ENCODE measurements around the gene CRY1. TPM values are rescaled to one million over a fixed set of nuclear protein-coding genes. Genes with fewer than 3 reads are reported as not detected.

Gene CRY1
- total RNA-seq, 3 donors from 2014 or later (not counting 1 experiment from before 2014, with no cell fraction given) = 71.1 to 124 (median 115) TPM

DNA sequence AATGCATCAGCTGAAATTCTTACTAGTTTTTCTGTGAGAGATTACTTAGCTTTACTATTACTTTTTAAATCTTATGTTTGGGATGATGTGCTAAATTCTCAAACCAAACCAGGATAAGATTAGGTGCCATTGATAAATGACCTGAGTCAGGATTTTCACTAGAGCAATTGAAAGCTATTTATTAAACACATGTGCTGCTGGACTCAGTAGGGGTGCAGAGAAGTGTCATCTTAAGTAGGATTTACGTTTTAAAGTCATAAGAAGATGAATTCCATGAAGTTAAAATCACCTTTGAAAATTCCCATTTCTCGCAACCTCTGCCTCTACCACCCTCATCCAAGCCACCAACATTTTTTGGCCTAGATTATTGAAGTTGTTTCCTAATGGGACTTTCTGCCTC, 128.8 kb downstream of the CRY1 start:
- no peak for DNase-seq
- no peak overlapping the region for H3K4me3 Mint-ChIP-seq
- peaks cover 20% of the 10 kb centered on the region for H3K36me3 Mint-ChIP-seq
- Histone ChIP-seq H3K4me3 (ENCODE audit: low read length) (no peak overlapping the region), H3K36me3 (ENCODE audit: control insufficient read depth, insufficient read depth, low read length) (peaks cover 16% of the 10 kb centered on the region), H3K9me3 (ENCODE audit: control insufficient read depth, insufficient read depth, low read length) (no peaks in the 10 kb centered on the region), H3K4me1 (ENCODE audit: control insufficient read depth, insufficient read depth, low read length) (no peaks in the 10 kb centered on the region), H3K27ac (ENCODE audit: low read length) (no peak overlapping the region), H3K27me3 (ENCODE audit: control insufficient read depth, insufficient read depth, low read length) (no peaks in the 10 kb centered on the region)
- 100% methylated on average over 1 of the region's 2 CpGs for WGBS (ENCODE audit: insufficient coverage)
- TF ChIP-seq, protein P1, sequence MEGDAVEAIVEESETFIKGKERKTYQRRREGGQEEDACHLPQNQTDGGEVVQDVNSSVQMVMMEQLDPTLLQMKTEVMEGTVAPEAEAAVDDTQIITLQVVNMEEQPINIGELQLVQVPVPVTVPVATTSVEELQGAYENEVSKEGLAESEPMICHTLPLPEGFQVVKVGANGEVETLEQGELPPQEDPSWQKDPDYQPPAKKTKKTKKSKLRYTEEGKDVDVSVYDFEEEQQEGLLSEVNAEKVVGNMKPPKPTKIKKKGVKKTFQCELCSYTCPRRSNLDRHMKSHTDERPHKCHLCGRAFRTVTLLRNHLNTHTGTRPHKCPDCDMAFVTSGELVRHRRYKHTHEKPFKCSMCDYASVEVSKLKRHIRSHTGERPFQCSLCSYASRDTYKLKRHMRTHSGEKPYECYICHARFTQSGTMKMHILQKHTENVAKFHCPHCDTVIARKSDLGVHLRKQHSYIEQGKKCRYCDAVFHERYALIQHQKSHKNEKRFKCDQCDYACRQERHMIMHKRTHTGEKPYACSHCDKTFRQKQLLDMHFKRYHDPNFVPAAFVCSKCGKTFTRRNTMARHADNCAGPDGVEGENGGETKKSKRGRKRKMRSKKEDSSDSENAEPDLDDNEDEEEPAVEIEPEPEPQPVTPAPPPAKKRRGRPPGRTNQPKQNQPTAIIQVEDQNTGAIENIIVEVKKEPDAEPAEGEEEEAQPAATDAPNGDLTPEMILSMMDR (IDR thresholded peaks at IDR 0.05) = no peak
- intact Hi-C loops (cut with micrococcal nuclease) = no loop called here
- H3K27ac Mint-ChIP-seq = no peak overlapping the region
- ATAC-seq = no peak
- no peaks in the 10 kb centered on the region for H3K27me3 Mint-ChIP-seq (ENCODE audit: low read depth in 2 of 2)
- H3K4me1 Mint-ChIP-seq = peaks cover 11 to 18% of the 10 kb centered on the region in 2 donors
- H3K9me3 Mint-ChIP-seq = no peaks in the 10 kb centered on the region

DNA sequence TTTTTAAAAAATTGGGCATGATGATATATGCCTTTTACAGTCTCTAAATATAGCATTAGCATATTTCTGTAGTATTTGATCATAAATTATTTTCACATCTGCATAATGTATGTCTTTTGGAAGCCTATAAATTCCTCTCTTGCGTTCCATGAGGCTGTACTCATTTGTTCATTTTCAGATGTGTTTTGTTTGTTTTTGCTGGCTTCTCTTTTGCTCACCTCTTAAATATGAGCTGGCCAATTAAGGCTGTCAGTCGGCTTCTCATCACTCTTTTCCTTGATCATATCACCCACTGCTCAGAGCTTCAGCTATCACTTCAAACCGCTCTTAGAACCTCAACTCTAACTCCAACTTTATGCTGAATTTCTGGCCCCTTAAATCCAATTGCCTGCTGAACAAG, 131.1 kb downstream of the CRY1 start:
- TF ChIP-seq, protein P1 (IDR thresholded peaks at IDR 0.05) = no peak
- no peak overlapping the region for H3K27ac ChIP-seq (ENCODE audit: low read length)
- 88% methylated on average over 3 of the region's 3 CpGs for WGBS (ENCODE audit: insufficient coverage)
- DNase-seq (no peak), ATAC-seq (no peak)
- no peaks in the 10 kb centered on the region for H3K27me3 Mint-ChIP-seq (ENCODE audit: low read depth in 2 of 2)
- peaks cover 19 to 26% of the 10 kb centered on the region in 2 donors for H3K4me1 Mint-ChIP-seq
- H3K4me1 ChIP-seq (ENCODE audit: control insufficient read depth, insufficient read depth, low read length) = no peaks in the 10 kb centered on the region
- H3K36me3 Mint-ChIP-seq = peaks cover 12% of the 10 kb centered on the region
- H3K9me3 Mint-ChIP-seq = no peaks in the 10 kb centered on the region
- no peak overlapping the region for H3K4me3 Mint-ChIP-seq
- intact Hi-C loops (cut with micrococcal nuclease) = no loop called here
- H3K27me3 ChIP-seq (ENCODE audit: control insufficient read depth, insufficient read depth, low read length) = no peaks in the 10 kb centered on the region
- no peak overlapping the region for H3K4me3 ChIP-seq (ENCODE audit: low read length)
- H3K27ac Mint-ChIP-seq = no peak overlapping the region
- no peaks in the 10 kb centered on the region for H3K9me3 ChIP-seq (ENCODE audit: control insufficient read depth, insufficient read depth, low read length)
- H3K36me3 ChIP-seq (ENCODE audit: control insufficient read depth, insufficient read depth, low read length) = peaks cover 5% of the 10 kb centered on the region

DNA sequence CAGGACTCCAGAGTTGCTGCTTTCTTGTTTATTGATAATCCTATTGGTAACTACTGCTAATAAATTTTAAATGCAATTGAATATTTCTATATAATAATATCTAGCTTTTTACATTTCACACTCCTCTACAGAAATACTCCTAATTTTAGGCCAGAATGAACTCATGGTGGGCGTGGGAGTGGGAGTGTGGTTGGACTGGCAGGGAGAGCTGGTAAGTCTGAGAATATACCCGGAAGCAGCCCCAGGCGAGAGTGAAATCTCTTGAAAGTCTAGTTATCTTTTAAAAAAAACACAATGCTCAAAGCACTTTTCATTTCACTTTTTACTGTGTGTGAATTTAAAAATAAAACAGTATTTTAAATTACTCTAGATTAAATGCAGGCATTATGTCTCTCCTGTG, 132.9 kb downstream of the CRY1 start:
- Mint-ChIP-seq H3K27me3 (ENCODE audit: low read depth in 2 of 2) (no peaks in the 10 kb centered on the region), H3K36me3 (peaks cover 3% of the 10 kb centered on the region), H3K27ac (no peak overlapping the region), H3K4me1 (peaks cover 24 to 36% of the 10 kb centered on the region in 2 donors), H3K4me3 (no peak overlapping the region), H3K9me3 (no peaks in the 10 kb centered on the region)
- no peak overlapping the region for H3K4me3 ChIP-seq (ENCODE audit: low read length)
- H3K27me3 ChIP-seq (ENCODE audit: control insufficient read depth, insufficient read depth, low read length) = no peaks in the 10 kb centered on the region
- TF ChIP-seq, protein P1 (IDR thresholded peaks at IDR 0.05) = no peak
- H3K27ac ChIP-seq (ENCODE audit: low read length) = no peak overlapping the region
- no peaks in the 10 kb centered on the region for H3K36me3 ChIP-seq (ENCODE audit: control insufficient read depth, insufficient read depth, low read length)
- peaks cover 10% of the 10 kb centered on the region for H3K4me1 ChIP-seq (ENCODE audit: control insufficient read depth, insufficient read depth, low read length)
- no peaks in the 10 kb centered on the region for H3K9me3 ChIP-seq (ENCODE audit: control insufficient read depth, insufficient read depth, low read length)
- no peak for DNase-seq
- intact Hi-C loops (cut with micrococcal nuclease) = no loop called here
- no CpG with 5 or more reads among the region's 3 CpGs for WGBS (ENCODE audit: insufficient coverage)
- ATAC-seq = no peak

DNA sequence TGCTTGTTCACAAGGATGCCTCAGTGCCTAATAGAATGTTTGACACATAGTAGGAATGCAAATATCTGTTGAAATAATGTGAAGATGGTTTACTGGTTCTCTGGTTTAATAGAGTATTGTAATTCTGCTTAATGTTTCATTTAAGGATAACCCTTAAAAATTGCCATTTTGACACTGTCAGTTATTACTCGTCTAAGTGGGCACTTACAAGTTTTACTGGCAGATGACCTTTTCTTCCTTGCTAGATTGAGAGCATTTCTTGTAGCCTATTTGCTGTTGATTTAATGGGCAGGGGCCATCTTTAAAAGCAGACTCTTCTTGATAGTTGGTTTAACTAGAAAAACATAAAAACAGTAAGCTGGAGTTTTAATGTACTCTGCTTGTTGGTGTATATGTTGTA, 135.8 kb downstream of the CRY1 start:
- Histone ChIP-seq H3K27me3 (ENCODE audit: control insufficient read depth, insufficient read depth, low read length) (no peaks in the 10 kb centered on the region), H3K27ac (ENCODE audit: low read length) (no peak overlapping the region), H3K36me3 (ENCODE audit: control insufficient read depth, insufficient read depth, low read length) (no peaks in the 10 kb centered on the region), H3K4me3 (ENCODE audit: low read length) (peak overlapping the region; percentile 88), H3K9me3 (ENCODE audit: control insufficient read depth, insufficient read depth, low read length) (no peaks in the 10 kb centered on the region), H3K4me1 (ENCODE audit: control insufficient read depth, insufficient read depth, low read length) (peaks cover 18% of the 10 kb centered on the region)
- H3K9me3 Mint-ChIP-seq = no peaks in the 10 kb centered on the region
- peaks cover 34 to 39% of the 10 kb centered on the region in 2 donors for H3K4me1 Mint-ChIP-seq
- ATAC-seq (no peak), DNase-seq (peak in 1 of 2 donors; percentile 10)
- H3K4me3 Mint-ChIP-seq = peak overlapping the region; percentile 98
- no peaks in the 10 kb centered on the region for H3K27me3 Mint-ChIP-seq (ENCODE audit: low read depth in 2 of 2)
- H3K27ac Mint-ChIP-seq = peak overlapping the region; percentile 86 to 98
- 17% methylated on average over 1 of the region's 1 CpG for WGBS (ENCODE audit: insufficient coverage)
- intact Hi-C loops (cut with micrococcal nuclease) = loop anchor here (5.0 kb wide), 1 partner anchor 360 kb away; a partner anchor contains a TSS
- TF ChIP-seq, protein P1 (IDR thresholded peaks at IDR 0.05) = no peak
- no peaks in the 10 kb centered on the region for H3K36me3 Mint-ChIP-seq
